Neural cell (in vitro differentiated cells): Measurements from ENCODE around the gene CCR5.

Source experiments
- EZH2 ChIP-seq: fragments of 200-600, 300-800 bp; shearing (Covaris generic), sonication (generic); IDR thresholded peaks from 2 replicates; pipeline ENCODE4 v1.6.1; 2014; ENCODE audit warnings: antibody characterized with exemption, low read length, borderline replicate concordance, mild to moderate bottlenecking; ENCODE audit not compliant: insufficient read depth, poor library complexity, severe bottlenecking
- POLR2AphosphoS5 ChIP-seq: IDR thresholded peaks from 2 replicates; pipeline ENCODE4 v1.6.1; 2012
- TF ChIP-seq, protein P1 (sequence below): fragments of 450-650 bp; IDR thresholded peaks from 2 replicates; pipeline ENCODE4 v1.5.1; 2014; ENCODE audit warnings: antibody characterized with exemption, mild to moderate bottlenecking, moderate library complexity; ENCODE audit not compliant: poor library complexity, severe bottlenecking

- TF ChIP-seq, protein P1, sequence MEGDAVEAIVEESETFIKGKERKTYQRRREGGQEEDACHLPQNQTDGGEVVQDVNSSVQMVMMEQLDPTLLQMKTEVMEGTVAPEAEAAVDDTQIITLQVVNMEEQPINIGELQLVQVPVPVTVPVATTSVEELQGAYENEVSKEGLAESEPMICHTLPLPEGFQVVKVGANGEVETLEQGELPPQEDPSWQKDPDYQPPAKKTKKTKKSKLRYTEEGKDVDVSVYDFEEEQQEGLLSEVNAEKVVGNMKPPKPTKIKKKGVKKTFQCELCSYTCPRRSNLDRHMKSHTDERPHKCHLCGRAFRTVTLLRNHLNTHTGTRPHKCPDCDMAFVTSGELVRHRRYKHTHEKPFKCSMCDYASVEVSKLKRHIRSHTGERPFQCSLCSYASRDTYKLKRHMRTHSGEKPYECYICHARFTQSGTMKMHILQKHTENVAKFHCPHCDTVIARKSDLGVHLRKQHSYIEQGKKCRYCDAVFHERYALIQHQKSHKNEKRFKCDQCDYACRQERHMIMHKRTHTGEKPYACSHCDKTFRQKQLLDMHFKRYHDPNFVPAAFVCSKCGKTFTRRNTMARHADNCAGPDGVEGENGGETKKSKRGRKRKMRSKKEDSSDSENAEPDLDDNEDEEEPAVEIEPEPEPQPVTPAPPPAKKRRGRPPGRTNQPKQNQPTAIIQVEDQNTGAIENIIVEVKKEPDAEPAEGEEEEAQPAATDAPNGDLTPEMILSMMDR = no peak
- TF ChIP-seq POLR2AphosphoS5 (no peak), EZH2 (no peak)
Measured at GRCh38 chr3:46400846-46401245, 30.1 kb downstream of the CCR5 start.
